Head of caudate nucleus (tissue), 42 donors: ENCODE measurements around the gene DAZ3.
"Not testable (repeated sequence)": the region's sequence is repeated elsewhere in the genome, so short reads cannot be mapped to it uniquely, and the experiment has no call there.

Experiments used
- DNase-seq, 42 donors: peaks; one replicate each; pipeline versions ENCODE4 v3.0.0 to v3.0.0-alpha.2; 2020 to 2021; ENCODE audit warnings: mixed read lengths in 7 of 42
- intact Hi-C: fragments of 100-400 bp; cut with DNase I; formaldehyde crosslinking; loops from one replicate; pipeline ENCODE4 v1.15.0; 2022

Gene DAZ3

GRCh38 chrY:24813293-24813692, at the start of gene DAZ3:
DAZ3 (minus strand) TSS chrY:24813393; CDS start chrY:24813185, 208 bp downstream.
- intact Hi-C loops, DNase-seq: not testable (repeated sequence)

- DNase-seq, intact Hi-C loops: not testable (repeated sequence)
These were observed 20.4 kb upstream of the DAZ3 start, which contains the start of gene DAZ4 for GRCh38 chrY:24833619-24834018. DAZ4 (plus strand) TSS chrY:24833919; CDS start chrY:24834127, 208 bp downstream.

- DNase-seq, intact Hi-C loops: not testable (repeated sequence)
These were observed 11.9 kb upstream of the DAZ3 start for GRCh38 chrY:24825069-24825468.

- DNase-seq, intact Hi-C loops: not testable (repeated sequence)
These were observed 11.1 kb upstream of the DAZ3 start for GRCh38 chrY:24824184-24824879.

GRCh38 chrY:24821836-24822235, 8.6 kb upstream of the DAZ3 start:
- DNase-seq, intact Hi-C loops: not testable (repeated sequence)
